Cardiac septum (tissue), 1 donor: ENCODE measurements around the gene FANCC. TPM values are rescaled to one million over a fixed set of nuclear protein-coding genes. Genes with fewer than 3 reads are reported as not detected.

Experiments
- DNase-seq: peaks from one replicate; pipeline ENCODE4 v3.0.0-alpha.2; 2020; ENCODE audit warnings: low spot score
- intact Hi-C: fragments of 100-400 bp; cut with DNase I; formaldehyde crosslinking; loops from one replicate; pipeline ENCODE4 v1.14.0; 2022
- total RNA-seq: library from RNA; stranded (reverse); fragmentation: NEBNext Ultra II Directional; extraction: Animal tissue kit (Norgen Biotek cat#: 25700); gene quantifications from one replicate; pipeline ENCODE4 v1.2.1, GENCODE V29; 2021
- donor health status: DM: no; HTN: no; CAD: no.

The FANCC gene
- total RNA-seq, 1 donor from 2014 or later = 4.3 TPM

DNA sequence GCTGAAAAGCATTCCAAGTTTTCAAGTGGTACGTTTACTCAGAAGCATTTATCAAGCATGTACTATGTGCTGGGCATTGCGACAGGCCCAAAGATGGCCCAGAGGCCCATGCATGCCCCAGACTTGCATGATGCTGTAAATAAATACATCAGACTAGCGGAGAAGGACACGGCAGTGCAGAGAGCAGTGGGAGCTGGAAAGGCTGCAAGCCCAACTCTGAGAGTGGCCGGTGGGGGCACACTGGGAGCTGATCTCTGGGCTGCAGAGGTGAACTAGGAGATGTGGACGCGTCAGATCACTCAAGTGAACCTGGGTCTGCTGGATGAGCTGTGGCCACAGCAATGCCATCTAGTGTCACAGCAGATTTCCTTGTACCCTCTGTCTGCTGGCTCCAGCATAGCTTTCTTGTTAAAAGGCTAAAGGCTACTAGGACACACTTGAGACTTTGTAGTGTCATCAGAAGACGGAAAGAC is 246.9 kb downstream of the FANCC start:
- intact Hi-C loops = no loop called here
- peak; percentile 68 for DNase-seq

- no peak for DNase-seq
- intact Hi-C loops = no loop called here
Observed at GRCh38 chr9:95067897-95068296, 249.6 kb downstream of the FANCC start.

GRCh38 chr9:95067057-95067456 is 250.5 kb downstream of the FANCC start:
- intact Hi-C loops = no loop called here
- no peak for DNase-seq

DNA sequence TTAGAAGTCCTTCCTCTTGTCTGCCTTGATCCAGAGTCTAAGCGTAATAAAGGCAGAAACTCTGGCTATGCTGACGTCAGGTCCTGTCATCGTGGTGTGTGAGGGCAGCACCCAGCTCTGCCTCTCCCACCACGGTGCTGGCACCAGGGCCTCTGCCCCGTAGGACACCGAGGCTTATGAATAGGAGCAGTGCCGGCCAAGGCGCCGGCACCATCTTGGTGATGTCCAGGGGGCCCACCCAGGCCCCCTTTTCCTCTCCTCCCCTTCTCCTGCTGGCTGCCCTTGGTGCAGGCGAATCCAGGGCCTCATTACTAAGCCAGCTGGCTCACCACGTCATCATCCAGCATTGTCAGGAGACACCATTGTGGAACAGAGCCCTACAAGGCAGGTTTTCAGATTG is 252.3 kb downstream of the FANCC start:
- no peak for DNase-seq
- intact Hi-C loops = no loop called here

- intact Hi-C loops = no loop called here
- no peak for DNase-seq
Observed at GRCh38 chr9:95063300-95063699, 254.2 kb downstream of the FANCC start.

DNA sequence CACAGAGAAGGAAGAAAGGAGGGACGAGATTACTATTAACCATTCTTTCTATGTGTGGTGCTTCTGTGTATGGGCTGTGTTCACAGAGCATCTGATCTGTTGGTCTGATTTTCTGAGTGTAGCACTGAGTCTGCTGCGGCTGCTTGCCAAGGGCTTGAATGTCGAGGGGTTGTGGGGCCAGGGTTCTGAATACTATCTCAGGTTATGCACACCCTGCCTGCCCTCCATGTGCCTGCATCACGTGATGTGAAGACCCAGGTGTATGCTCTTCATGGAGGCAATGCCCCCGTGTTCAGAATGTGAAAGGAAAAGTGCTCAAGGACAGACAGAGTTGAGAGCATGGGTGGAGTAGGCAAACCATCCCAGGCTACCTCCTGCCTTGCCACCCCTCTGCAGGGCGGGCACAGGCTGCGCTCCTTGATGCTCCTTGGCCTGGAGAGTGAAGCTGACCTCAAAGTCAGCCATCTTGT is 254.9 kb downstream of the FANCC start:
- intact Hi-C loops = no loop called here
- DNase-seq = no peak

- no peak for DNase-seq
- intact Hi-C loops = no loop called here
Observed at GRCh38 chr9:95061916-95062595, 255.5 kb downstream of the FANCC start.

DNA sequence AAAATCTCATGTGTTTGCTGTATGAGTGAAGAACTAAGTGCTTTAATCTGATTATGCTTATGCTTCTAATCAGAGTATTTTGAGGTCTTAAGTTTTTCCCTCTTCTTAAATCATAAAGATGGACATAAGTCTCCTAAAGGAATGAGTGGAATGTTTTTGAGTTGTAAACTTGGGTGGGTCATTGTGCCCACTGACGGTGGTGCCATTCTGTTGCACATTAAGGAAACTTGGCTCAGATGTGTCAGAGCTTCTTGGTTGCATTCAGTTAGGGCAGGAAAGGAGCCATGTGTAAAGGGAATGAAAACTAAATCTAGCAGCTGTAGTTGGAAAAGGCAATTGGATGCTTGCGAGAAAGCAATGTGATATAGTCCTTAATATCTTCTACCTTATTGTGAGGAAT is 256.6 kb downstream of the FANCC start:
- DNase-seq = no peak
- intact Hi-C loops = no loop called here

GRCh38 chr9:95060234-95060633 is 257.3 kb downstream of the FANCC start:
- DNase-seq = no peak
- intact Hi-C loops = no loop called here

DNA sequence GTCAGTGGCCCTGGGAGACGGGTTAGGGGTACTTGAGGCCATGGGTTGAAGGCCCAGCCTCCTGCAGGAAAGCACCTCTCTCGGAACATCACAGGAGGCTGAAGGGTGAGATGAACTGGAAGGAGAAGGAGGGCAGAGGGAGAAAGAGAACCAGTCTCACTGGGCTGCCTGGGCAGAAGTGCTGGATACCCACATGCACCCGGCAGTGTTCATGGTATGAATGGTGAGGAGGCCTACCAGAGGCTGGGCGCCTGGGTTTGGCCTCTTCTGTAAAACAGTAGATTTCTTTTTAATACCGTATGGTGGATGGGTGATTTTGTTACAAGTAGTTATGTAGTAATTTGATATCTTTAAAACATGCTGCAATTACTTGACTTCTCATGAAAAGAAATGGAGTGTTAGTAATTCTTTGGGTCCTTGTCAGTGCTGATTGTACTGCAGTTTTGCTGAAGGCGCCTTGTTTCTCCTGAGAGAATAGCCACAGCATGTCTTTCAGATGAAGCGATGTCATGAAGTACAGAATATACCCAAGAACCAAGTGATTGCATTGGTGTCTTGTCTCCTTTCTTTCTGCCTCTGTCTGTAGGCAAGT is 258.6 kb downstream of the FANCC start:
- DNase-seq = no peak
- intact Hi-C loops = loop anchor here (5.0 kb wide), 1 partner anchor 37 kb away; no protein-coding TSS in a partner anchor

- DNase-seq = no peak
- intact Hi-C loops = loop anchor here (5.0 kb wide), 1 partner anchor 36 kb away; no protein-coding TSS in a partner anchor
Observed at GRCh38 chr9:95058121-95058785, 259.3 kb downstream of the FANCC start.

DNA sequence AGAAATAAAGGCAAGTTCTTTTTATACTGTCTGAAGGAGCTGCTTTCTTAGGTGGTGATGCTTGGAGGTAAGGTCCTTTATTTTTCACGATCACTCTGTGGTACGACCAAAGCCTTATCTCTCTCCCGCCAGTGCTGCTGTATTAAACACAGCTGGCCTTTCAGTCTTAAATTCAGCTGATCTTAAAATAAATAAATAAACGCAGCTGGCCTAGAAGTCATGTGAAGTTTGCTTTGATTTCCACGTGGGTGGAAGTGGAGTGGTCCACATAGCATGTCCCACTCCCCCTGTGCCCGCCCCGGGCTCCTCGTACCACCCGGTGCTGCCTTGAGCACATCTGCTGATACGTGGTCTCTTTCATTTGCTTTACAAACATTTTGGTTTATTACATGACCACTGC is 260.4 kb downstream of the FANCC start:
- DNase-seq = no peak
- intact Hi-C loops = loop anchor here (5.0 kb wide), 1 partner anchor 35 kb away; no protein-coding TSS in a partner anchor

DNA sequence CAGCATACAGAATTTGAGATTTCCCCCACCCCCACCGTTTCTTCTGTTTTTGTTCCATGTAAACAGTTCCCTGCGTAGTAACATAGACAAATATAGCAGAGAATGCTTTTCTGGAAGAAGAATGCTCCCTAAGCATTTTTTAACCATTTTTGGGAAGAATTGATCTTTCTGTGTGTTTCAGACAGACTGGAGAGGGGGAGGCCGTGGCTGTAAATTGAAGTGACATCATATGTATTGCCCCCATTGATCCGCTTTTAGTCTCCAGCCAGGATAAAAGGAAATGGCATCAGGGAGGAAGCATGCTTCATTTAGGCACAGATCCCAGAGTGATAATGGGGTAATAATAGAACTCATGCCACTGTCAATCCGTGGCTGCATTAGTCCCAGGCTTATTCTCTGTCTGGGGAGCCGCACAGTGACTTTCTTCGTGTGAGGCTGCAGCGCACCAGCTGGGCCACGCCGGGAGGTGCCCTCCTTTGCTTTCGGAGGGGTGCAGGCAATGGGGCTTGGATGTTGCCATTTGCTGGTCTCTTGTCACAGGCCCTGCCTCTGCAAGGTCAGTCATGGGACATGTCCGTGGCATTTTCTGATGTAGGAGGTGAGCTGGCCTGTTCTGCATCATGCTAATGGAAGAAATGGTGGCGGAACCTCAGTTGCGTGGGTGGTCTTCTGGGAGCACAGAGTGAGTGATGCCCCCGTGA is 261.5 kb downstream of the FANCC start:
- peak; percentile 78 for DNase-seq
- intact Hi-C loops = loop anchor here (5.0 kb wide), 1 partner anchor 34 kb away; no protein-coding TSS in a partner anchor

- no peak for DNase-seq
- intact Hi-C loops = loop anchor here (5.0 kb wide), 1 partner anchor 33 kb away; no protein-coding TSS in a partner anchor
Observed at GRCh38 chr9:95055334-95055850, 262.1 kb downstream of the FANCC start.

- intact Hi-C loops = no loop called here
Observed at GRCh38 chr9:95053611-95054570, 263.6 kb downstream of the FANCC start.

GRCh38 chr9:95049761-95050160 is 267.7 kb downstream of the FANCC start:
- DNase-seq = no peak
- intact Hi-C loops = loop anchor here (5.0 kb wide), 1 partner anchor 42 kb away; no protein-coding TSS in a partner anchor

More at GRCh38 chr9:95053611-95054570, 263.6 kb downstream of the FANCC start:
- DNase-seq = no peak
